Effector CD8-positive, alpha-beta T cell (primary cell): ENCODE data around the gene COPE.
"Not testable (repeated sequence)": the region's sequence is repeated elsewhere in the genome, so short reads cannot be mapped to it uniquely, and the experiment has no call there.

Experiments used
- DNase-seq: peaks from one replicate; lab custom pipeline; 2025; lab: John Stamatoyannopoulos, UW

COPE gene

DNA sequence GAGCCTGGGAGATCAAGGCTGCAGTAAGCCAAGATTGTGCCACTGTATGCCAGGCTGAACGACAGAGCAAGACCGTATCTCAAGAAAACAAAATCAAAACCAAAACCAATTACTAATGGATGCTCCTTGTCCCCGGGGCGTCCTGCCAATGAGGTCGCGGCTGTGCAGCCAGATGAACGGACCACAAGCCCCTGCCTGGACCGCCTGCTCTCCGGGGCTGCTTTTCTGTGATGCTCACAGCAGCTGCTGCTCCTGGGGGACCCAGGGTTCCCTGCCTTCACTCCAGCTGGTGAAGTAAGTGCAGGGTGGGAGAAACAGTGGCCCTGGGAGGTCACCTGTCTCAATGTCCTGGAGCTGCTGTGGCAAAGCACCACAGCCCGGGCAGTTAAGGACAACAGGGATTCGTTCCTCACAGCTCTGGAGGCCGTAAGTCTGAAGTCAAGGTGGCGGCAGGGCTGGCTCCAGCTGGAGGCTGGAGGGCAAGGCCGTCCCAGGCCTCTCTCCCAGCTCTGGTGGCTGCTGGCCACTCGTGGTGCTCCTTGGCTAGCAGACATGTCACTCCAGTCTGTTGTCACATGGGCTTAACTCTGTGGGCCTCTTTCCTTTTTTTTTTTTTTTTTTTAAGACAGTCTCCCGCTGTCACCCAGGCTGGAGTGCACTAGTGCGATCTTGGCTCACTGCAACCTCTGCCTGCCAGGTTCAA, 10.1 kb downstream of the COPE start:
- DNase-seq: no peak

DNA sequence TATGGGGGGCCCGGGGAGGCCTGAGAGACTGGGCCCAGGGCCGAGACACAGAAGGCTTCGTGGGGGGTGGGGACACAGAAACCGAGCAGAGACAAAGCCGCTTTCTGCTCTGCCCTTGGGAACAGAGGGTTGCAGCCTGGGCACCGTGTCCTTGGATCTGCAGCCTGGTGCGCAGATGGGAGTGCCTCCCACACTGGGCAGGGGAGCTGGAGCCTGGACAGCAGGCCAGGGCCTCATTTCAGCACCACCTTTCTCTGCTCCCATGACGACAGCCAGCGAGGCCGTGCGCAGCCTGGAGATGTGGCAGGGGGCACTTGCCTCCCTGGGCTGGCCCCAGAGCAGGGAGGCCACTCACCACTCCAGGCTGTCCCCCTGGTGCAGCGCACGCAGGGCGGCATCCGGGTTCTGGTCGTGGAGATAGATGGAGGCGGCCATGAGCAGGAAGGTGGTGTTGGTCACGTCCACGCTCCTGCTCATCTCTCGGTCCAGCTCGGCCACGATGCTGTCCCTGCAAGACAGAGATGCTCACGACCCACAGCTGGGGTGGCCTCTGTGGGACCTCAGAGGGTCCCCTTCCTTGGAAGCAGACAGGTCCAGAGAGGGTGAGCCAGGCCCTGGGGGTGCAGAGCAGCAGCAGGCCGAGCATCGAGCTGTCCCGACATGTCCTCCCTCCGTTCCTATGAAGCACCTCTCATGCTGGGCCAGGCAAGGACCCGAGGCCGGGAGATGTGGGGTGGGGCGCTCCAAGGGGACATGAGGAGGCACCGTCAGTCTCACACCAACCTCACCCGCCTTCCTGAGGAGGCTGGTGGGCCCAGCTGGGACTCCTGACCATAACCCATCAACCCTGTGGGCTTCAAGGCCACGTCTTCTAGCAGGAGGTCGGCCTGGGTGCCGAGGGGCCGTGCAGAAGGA, 12.3 kb downstream of the COPE start:
- DNase-seq: no peak

DNA sequence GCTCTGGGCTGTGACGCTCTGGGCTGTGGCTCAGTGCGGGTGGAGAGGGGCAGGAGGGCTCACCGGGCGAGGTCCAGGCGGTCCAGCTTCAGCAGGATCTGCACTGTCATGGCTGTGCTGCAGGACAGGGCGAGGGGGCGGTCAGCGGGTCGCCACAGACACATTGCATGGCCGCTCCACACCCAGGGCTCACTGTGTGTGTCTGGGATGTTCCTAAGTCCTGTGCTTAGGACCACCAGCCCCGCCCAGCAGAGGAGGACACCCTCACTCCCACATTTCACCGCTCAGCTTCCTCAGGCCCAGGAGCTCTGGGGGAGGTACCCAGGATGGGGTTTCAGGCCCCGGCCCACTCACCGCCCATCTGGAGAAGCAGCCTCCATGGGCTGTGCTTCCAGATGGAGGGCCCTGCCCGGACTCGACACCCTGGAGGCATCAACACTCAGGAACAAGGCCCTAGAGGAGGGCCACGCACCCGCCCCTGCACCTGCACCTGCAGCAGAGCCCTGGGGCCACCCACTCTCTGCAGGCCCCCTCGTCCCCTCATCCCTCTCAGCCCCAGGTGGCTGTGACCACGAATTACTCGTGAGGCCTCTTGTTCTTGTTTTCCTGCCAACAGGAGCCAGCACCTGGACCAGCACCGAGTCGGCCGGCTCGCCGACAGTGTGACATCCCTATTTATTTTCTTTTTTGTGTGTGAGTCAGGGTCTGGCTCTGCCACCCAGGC, 13.5 kb downstream of the COPE start:
- no peak for DNase-seq

DNA sequence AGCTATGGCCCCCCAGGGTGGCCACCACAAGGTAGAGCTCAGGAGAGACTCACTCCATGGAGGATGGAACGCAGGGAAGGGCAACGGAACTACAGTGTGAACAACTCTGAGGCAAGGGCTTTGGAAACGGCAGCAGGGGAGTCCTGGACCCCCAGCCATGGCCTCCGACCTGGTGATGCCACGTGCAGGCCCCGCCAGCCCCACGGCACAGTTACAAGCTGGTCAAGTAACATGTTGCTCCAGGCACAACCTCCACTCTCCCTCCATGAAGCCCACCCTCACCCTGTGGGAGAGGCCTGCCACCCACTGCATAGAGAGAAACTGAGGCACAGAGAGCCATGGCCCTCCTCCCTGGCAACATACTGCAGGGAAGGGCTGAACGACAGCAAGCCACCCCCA, 14.1 kb downstream of the COPE start:
- DNase-seq: no peak

- no peak for DNase-seq
These were observed 14.7 kb downstream of the COPE start for GRCh38 chr19:18904334-18905057.

GRCh38 chr19:18903156-18904037, 15.8 kb downstream of the COPE start:
- DNase-seq: no peak

- not testable (repeated sequence) for DNase-seq
These were observed 16.7 kb downstream of the COPE start for GRCh38 chr19:18902519-18902918.

GRCh38 chr19:18901491-18901890, 17.7 kb downstream of the COPE start:
- DNase-seq: no peak

DNA sequence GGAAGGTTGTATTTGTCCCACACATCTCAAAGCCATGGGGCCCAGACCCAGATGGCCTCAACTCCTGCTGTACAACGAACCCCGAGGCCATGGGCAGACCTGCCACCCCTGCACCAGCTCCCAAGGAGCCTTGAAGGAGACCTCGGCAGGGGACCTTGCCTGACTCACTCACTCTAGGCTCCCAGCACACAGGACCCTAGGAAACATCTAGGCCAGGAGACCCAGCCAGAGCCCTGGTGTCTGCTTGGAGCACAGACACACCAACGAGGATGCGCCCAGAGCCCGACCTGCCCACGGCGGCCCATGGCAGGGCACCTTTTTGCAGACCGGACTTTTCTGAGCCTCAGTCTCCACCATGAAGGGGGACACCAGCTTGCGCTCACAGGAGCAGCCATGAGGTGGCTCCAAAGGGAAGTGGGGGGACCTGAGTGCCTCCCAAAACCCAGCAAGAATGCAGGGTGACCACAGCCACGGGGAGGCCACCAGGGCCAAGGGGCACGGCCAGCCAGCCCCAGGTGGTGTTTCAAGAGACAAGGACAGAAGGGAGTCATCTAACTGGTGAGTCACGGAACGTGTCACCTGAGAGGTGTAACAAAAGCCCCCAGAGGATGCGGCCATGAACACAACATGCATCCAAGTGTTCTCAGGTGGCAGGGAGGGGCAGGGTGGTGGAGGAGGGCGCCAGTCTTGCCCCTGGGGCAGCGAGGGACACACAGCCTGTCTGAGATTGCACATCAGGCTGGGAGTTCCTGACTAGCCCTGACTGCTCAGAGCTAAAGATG, 18.3 kb downstream of the COPE start:
- DNase-seq: no peak

GRCh38 chr19:18899624-18900560, 19.3 kb downstream of the COPE start:
- DNase-seq: no peak

DNA sequence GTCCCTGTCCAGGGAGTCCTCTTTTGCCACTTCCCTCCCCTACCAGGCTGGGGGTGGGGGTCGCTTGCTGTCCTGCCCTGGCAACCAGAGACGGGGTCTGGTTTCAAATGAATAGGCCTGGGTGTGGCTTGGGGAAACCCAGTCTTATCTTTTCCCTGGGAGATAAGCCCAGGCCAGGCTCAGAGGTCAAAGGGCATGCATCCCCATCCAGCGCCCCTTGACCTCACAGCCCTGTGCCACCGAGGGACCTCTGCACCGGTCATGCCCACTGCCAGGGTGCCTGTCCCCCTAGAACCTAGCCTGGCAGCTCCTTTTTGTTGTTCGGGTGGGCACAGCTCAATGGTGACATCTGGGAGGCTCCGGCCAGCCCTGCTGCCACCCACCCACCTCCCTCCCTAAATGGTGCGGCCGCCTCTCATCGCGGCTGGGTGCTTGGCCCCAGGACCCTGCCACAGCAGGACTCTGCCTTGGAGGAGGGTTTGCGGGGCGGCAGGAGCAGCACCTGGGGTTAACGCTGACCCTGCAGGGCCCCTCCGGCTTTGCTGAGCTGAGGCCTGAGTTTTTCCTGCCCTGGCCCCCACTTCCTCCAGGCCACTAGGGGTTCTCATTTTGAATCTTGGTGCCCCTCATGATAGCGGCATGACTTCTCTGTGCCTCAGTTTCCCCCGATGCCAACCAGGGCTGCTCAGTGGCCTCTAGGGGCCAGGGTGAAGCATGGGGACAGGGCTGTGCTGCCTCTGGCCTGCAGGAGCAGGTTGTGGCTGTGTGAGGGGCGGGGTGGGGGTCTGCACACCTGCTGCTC, 20.4 kb downstream of the COPE start:
- DNase-seq: no peak

DNA sequence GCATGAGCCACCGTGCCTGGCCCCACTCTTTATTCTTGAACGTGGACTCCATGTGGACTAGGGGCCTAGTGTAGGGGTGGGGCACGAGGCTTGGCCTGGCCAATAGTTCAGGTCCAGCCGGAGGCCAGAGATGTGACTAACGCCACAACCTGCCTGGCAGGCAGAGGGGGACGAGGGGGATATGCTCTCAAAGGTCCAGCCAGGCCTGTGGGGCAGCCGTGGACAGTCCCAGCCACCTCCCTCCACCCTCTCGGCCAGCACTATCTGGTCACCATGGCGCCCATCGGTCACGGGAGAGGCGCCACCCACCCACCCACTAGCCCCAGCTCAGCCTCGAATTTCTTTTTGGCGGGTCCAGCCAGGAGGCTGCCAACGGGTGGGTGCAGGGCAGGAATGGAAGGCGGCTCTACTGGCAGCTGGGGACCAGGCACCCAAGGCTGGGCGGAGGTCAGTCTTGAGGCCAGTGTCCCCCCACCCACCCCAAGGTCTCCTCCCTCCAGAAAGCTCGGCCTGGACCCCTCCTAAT, 21.0 kb downstream of the COPE start:
- no peak for DNase-seq

GRCh38 chr19:18897094-18898029, 21.8 kb downstream of the COPE start:
- DNase-seq: no peak

GRCh38 chr19:18896421-18896841, 22.8 kb downstream of the COPE start:
- DNase-seq: no peak

GRCh38 chr19:18895824-18896341, 23.3 kb downstream of the COPE start, which contains the start of gene CERS1:
CERS1 (minus strand) TSS chr19:18896158; CDS start chr19:18896072, 86 bp downstream.
- no peak for DNase-seq
